ENCODE results near the gene GNB1.
A peak's percentile ranks its signal among the peaks of the same experiment; 100 is the strongest.
"Not testable (repeated sequence)": the region's sequence is repeated elsewhere in the genome, so short reads cannot be mapped to it uniquely, and the experiment has no call there.

The GNB1 gene

DNA sequence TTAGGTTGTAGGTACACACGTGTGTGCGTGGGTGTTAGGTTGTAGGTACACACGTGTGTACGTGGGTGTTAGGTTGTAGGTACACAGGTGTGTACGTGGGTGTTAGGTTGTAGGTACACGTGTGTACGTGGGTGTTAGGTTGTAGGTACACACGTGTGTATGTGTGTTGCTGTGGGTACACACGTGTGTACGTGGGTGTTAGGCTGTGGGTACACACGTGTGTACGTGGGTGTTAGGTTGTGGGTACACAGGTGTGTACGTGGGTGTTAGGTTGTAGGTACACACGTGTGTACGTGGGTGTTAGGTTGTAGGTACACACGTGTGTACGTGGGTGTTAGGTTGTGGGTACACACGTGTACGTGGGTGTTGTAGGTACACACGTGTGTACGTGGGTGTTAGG, 44.0 kb upstream of the GNB1 start:
- not testable (repeated sequence) for H4K91ac ChIP-seq (ENCODE audit: low read depth, low read length, poor library complexity); H3K14ac ChIP-seq (ENCODE audit: low read length); H3K23ac ChIP-seq (ENCODE audit: low read depth, low read length, poor library complexity); H3K4me1 ChIP-seq (ENCODE audit: control insufficient read depth in 2 of 2, insufficient read depth in 1 of 2, low read depth in 1 of 2, low read length in 2 of 2); H3K9ac ChIP-seq (ENCODE audit: low read depth, low read length, poor library complexity); H3K9me3 ChIP-seq (replicated peaks in 1 of 2; ENCODE audit: control insufficient read depth in 2 of 2, insufficient read depth in 1 of 2, low read depth in 1 of 2, low read length in 2 of 2); H3K27me3 ChIP-seq (ENCODE audit: control insufficient read depth in 3 of 3, insufficient read depth in 3 of 3, low read depth in 1 of 3, low read length in 3 of 3); H3K4me2 ChIP-seq (ENCODE audit: insufficient read depth, low read length, poor library complexity, severe bottlenecking); H3K4ac ChIP-seq (ENCODE audit: low read length); H2BK5ac ChIP-seq (ENCODE audit: low read length); H2BK12ac ChIP-seq (ENCODE audit: low read length); H2AFZ ChIP-seq (ENCODE audit: low read length); H3K27ac ChIP-seq (replicated peaks; ENCODE audit: low read length); H2AK5ac ChIP-seq (ENCODE audit: low read depth, low read length); H3K79me1 ChIP-seq (ENCODE audit: low read depth, low read length); H4K8ac ChIP-seq (ENCODE audit: low read depth, low read length); H2BK15ac ChIP-seq (ENCODE audit: low read length); H3K36me3 ChIP-seq (replicated peaks in 1 of 2; ENCODE audit: control insufficient read depth in 2 of 2, insufficient read depth in 2 of 2, low read length in 2 of 2); H3K18ac ChIP-seq (ENCODE audit: low read length); H2BK120ac ChIP-seq (ENCODE audit: low read depth, low read length); DNase-seq (ENCODE audit: low spot score)
- 90% methylated on average over 2 of the region's 21 CpGs; no CpG with 5 or more reads in 1 of the 2 donors for WGBS, 2 donors (ENCODE audit: extremely low coverage in 2 of 2, insufficient read length in 2 of 2, insufficient replicate concordance in 1 of 2)
- peak overlapping the region in 1 of 2 donors; percentile 58 for H3K4me3 ChIP-seq (ENCODE audit: low read length in 2 of 2)

DNA sequence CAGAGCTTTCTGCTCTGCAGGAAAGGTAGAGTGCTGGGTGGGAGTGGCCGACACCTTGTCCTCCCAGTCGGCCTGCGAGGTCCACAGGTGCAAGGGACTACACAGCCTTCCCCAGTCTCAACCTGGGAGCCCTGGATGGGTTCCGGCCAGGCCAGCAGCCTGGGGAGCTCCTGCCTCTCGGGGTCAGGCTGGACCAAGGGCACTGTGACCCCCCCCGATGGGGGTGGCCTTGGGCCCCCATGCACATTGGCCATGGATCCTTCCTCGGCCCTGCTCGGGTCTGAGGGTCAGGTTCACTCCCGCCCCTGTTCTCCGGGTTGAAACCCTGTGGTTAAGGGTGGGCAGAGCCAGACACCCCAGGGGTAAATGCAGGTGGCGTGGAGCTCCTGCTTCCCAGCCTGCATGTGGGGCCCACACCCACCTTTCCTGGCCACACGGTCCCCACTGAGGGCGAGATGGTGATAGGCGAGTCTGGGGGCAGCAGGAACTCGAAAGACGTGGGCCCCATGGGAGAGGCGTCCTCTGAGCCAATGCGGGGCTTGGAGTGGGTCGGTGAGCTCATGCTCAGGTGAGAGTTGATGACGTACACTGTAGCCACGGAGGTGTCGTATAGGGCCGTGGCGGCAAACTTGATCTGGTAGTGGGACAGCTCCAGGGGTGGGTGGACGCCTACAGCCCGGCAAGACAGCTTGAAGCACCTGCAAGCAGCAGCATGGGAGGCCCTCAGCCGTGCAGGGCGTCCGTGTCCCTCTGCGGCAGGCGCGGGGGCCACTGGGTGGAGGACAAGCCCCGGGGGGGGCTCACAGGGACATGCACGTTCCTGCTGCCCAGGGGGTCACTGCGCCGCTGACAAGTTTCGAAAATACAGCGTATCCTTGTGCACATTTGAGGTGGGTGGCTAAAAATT, 39.0 kb upstream of the GNB1 start:
- H3K4me1 ChIP-seq (ENCODE audit: control insufficient read depth in 2 of 2, insufficient read depth in 1 of 2, low read depth in 1 of 2, low read length in 2 of 2) = no peaks in the 10 kb centered on the region
- peak overlapping the region; percentile 48 for H3K18ac ChIP-seq (ENCODE audit: low read length)
- no peak overlapping the region for H4K91ac ChIP-seq (ENCODE audit: low read depth, low read length, poor library complexity)
- H2AFZ ChIP-seq (ENCODE audit: low read length) = no peak overlapping the region
- H3K36me3 ChIP-seq (replicated peaks in 1 of 2; ENCODE audit: control insufficient read depth in 2 of 2, insufficient read depth in 2 of 2, low read length in 2 of 2) = peaks cover 0 to 2% of the 10 kb centered on the region in 2 donors
- no peak overlapping the region for H3K4ac ChIP-seq (ENCODE audit: low read length)
- H3K23ac ChIP-seq (ENCODE audit: low read depth, low read length, poor library complexity) = peak overlapping the region; percentile 73
- H2BK5ac ChIP-seq (ENCODE audit: low read length) = no peak overlapping the region
- H2BK12ac ChIP-seq (ENCODE audit: low read length) = peak overlapping the region; percentile 84
- H2BK15ac ChIP-seq (ENCODE audit: low read length) = peak overlapping the region; percentile 75
- no peak for DNase-seq (ENCODE audit: low spot score)
- no peak overlapping the region for H4K8ac ChIP-seq (ENCODE audit: low read depth, low read length)
- H3K27ac ChIP-seq (replicated peaks; ENCODE audit: low read length) = no peak overlapping the region
- WGBS, 2 donors (ENCODE audit: extremely low coverage in 2 of 2, insufficient read length in 2 of 2, insufficient replicate concordance in 1 of 2) = no CpG with 5 or more reads among the region's 38 CpGs
- H3K9me3 ChIP-seq (replicated peaks in 1 of 2; ENCODE audit: control insufficient read depth in 2 of 2, insufficient read depth in 1 of 2, low read depth in 1 of 2, low read length in 2 of 2) = peaks cover 0 to 9% of the 10 kb centered on the region in 2 donors
- H2AK5ac ChIP-seq (ENCODE audit: low read depth, low read length) = peak overlapping the region; percentile 97
- H3K4me2 ChIP-seq (ENCODE audit: insufficient read depth, low read length, poor library complexity, severe bottlenecking) = no peak overlapping the region
- H3K4me3 ChIP-seq (ENCODE audit: low read length in 2 of 2) = no peak overlapping the region
- peak overlapping the region; percentile 71 for H3K14ac ChIP-seq (ENCODE audit: low read length)
- H3K79me1 ChIP-seq (ENCODE audit: low read depth, low read length) = peaks cover 5% of the 10 kb centered on the region
- H3K27me3 ChIP-seq (ENCODE audit: control insufficient read depth in 3 of 3, insufficient read depth in 3 of 3, low read depth in 1 of 3, low read length in 3 of 3) = peaks cover 0 to 7% (median 0%) of the 10 kb centered on the region in 3 experiments
- H3K9ac ChIP-seq (ENCODE audit: low read depth, low read length, poor library complexity) = peak overlapping the region; percentile 21
- H2BK120ac ChIP-seq (ENCODE audit: low read depth, low read length) = peak overlapping the region; percentile 61

DNA sequence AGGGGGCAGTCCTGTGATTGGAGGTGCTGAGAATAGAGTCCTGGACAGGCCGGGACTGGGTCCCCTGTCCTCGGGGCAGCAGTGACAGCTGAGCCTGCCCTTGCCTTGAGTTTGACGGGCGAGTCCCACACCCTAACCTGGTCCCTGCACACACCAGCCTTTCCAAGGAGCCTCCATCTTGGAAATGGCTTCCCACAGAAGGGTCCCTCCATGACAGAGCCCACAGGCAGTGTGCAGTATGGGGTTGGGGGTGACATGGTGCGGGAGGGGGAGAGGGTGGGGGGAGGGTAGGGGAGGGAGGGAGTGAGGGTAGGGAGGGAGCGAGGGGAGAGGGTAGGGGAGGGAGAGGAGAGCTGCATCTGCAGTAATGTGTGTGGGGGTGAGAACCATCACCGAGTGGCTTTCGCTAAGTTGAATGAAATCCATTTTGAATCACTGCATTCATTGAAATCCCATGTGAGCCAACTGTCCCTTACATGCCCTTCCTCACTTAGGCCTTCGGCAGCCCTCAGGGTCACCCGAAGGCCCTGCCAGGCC, 38.3 kb upstream of the GNB1 start:
- peaks cover 2% of the 10 kb centered on the region for H3K79me1 ChIP-seq (ENCODE audit: low read depth, low read length)
- H3K4me3 ChIP-seq (ENCODE audit: low read length in 2 of 2) = no peak overlapping the region
- H3K4ac ChIP-seq (ENCODE audit: low read length) = no peak overlapping the region
- no peak overlapping the region for H3K27ac ChIP-seq (replicated peaks; ENCODE audit: low read length)
- no peak overlapping the region for H2BK120ac ChIP-seq (ENCODE audit: low read depth, low read length)
- H4K8ac ChIP-seq (ENCODE audit: low read depth, low read length) = no peak overlapping the region
- peak overlapping the region; percentile 57 for H3K18ac ChIP-seq (ENCODE audit: low read length)
- H2BK15ac ChIP-seq (ENCODE audit: low read length) = no peak overlapping the region
- H3K9me3 ChIP-seq (replicated peaks in 1 of 2; ENCODE audit: control insufficient read depth in 2 of 2, insufficient read depth in 1 of 2, low read depth in 1 of 2, low read length in 2 of 2) = peaks cover 0 to 5% of the 10 kb centered on the region in 2 donors
- peaks cover 0 to 7% (median 0%) of the 10 kb centered on the region in 3 experiments for H3K27me3 ChIP-seq (ENCODE audit: control insufficient read depth in 3 of 3, insufficient read depth in 3 of 3, low read depth in 1 of 3, low read length in 3 of 3)
- H2AK5ac ChIP-seq (ENCODE audit: low read depth, low read length) = peak overlapping the region; percentile 97
- no peak overlapping the region for H3K4me2 ChIP-seq (ENCODE audit: insufficient read depth, low read length, poor library complexity, severe bottlenecking)
- H3K14ac ChIP-seq (ENCODE audit: low read length) = peak overlapping the region; percentile 94
- no peak for DNase-seq (ENCODE audit: low spot score)
- no peak overlapping the region for H2BK12ac ChIP-seq (ENCODE audit: low read length)
- no peak overlapping the region for H2AFZ ChIP-seq (ENCODE audit: low read length)
- no peaks in the 10 kb centered on the region for H3K4me1 ChIP-seq (ENCODE audit: control insufficient read depth in 2 of 2, insufficient read depth in 1 of 2, low read depth in 1 of 2, low read length in 2 of 2)
- H3K9ac ChIP-seq (ENCODE audit: low read depth, low read length, poor library complexity) = no peak overlapping the region
- H4K91ac ChIP-seq (ENCODE audit: low read depth, low read length, poor library complexity) = no peak overlapping the region
- WGBS, 2 donors (ENCODE audit: extremely low coverage in 2 of 2, insufficient read length in 2 of 2, insufficient replicate concordance in 1 of 2) = no CpG with 5 or more reads among the region's 10 CpGs
- H3K23ac ChIP-seq (ENCODE audit: low read depth, low read length, poor library complexity) = no peak overlapping the region
- H3K36me3 ChIP-seq (replicated peaks in 1 of 2; ENCODE audit: control insufficient read depth in 2 of 2, insufficient read depth in 2 of 2, low read length in 2 of 2) = peaks cover 0 to under 1% of the 10 kb centered on the region in 2 donors
- H2BK5ac ChIP-seq (ENCODE audit: low read length) = peak overlapping the region; percentile 13
